K562 (cell line): ENCODE results near the gene CTNNB1. TPM values are rescaled to one million over a fixed set of nuclear protein-coding genes. Genes with fewer than 3 reads are reported as not detected.

Source experiments
- CTCF ChIP-seq, 3 experiments: IDR thresholded peaks in 2 of 3; conservative IDR thresholded peaks in 1 of 3; 2 replicates each; pipeline ENCODE4 v1.5.1; 2011 to 2012; ENCODE audit warnings: low read length in 3 of 3, mild to moderate bottlenecking in 3 of 3, control low read depth in 2 of 3, improper control_type of control experiment in 1 of 3, inconsistent platforms in 1 of 3, low read depth in 1 of 3, mixed read lengths in 1 of 3, moderate library complexity in 1 of 3; ENCODE audit not compliant: insufficient read depth in 2 of 3
- FOXK2 ChIP-seq, 2 experiments: fragments of 450-650 bp; IDR thresholded peaks in 1 of 2; conservative IDR thresholded peaks in 1 of 2; 2 replicates each; pipeline ENCODE4 v1.6.1; 2016; ENCODE audit warnings: low read depth in 2 of 2, mild to moderate bottlenecking in 1 of 2
- GABPB2 ChIP-seq: fragments of 250-450 bp; sonication (Bioruptor Pico); conservative IDR thresholded peaks from 2 replicates; pipeline ENCODE4 v1.5.1; 2021; ENCODE audit warnings: mild to moderate bottlenecking
- JUND ChIP-seq, 2 experiments: IDR thresholded peaks; 2 replicates in 1 of 2; 3 replicates in 1 of 2; pipeline ENCODE4 v1.6.1; 2011; ENCODE audit warnings: borderline replicate concordance in 2 of 2, low read depth in 2 of 2, low read length in 2 of 2, improper control_type of control experiment in 1 of 2, missing biosample characterization in 1 of 2, missing genetic modification characterization in 1 of 2, missing genetic modification reagents in 1 of 2
- MLLT1 ChIP-seq, 2 experiments: fragments of 450-650 bp; IDR thresholded peaks; 2 replicates each; pipeline ENCODE4 v1.6.1; 2016
- MTA2 ChIP-seq: fragments of 450-650 bp; IDR thresholded peaks from 2 replicates; pipeline ENCODE4 v1.6.1; 2016; ENCODE audit warnings: low read depth
- MYBL2 ChIP-seq, 2 experiments: fragments of 450-650 bp in 1 of 2; sonication (generic) in 1 of 2; formaldehyde crosslinking in 1 of 2; IDR thresholded peaks; 2 replicates each; pipeline versions ENCODE4 v1.6.1 to v1.8.1; 2017 to 2022; ENCODE audit warnings: borderline replicate concordance in 1 of 2, inconsistent platforms in 1 of 2, low read depth in 1 of 2, mild to moderate bottlenecking in 1 of 2, missing genetic modification reagents in 1 of 2, moderate library complexity in 1 of 2
- NUFIP1 ChIP-seq: fragments of 450-650 bp; IDR thresholded peaks from 2 replicates; pipeline ENCODE4 v1.6.1; 2018; ENCODE audit not compliant: partially characterized antibody
- RBM22 ChIP-seq: fragments of 200-400 bp; formaldehyde crosslinking; IDR thresholded peaks from 2 replicates; pipeline ENCODE4 v1.6.1; 2018; ENCODE audit warnings: low read length, low read depth; ENCODE audit not compliant: poor library complexity, severe bottlenecking
- TCF7 ChIP-seq: sonication (generic); IDR thresholded peaks from 2 replicates; pipeline ENCODE4 v1.6.1; 2016; ENCODE audit warnings: antibody characterized with exemption, borderline replicate concordance
- ZNF146 ChIP-seq: IDR thresholded peaks from one replicate; pipeline ENCODE4 v1.6.1; 2018; ENCODE audit warnings: missing compliant biosample characterization; ENCODE audit not compliant: unreplicated experiment
- ZNF277 ChIP-seq: fragments of 250-450 bp; sonication (Bioruptor Pico); IDR thresholded peaks from 2 replicates; pipeline ENCODE4 v1.8.0; 2022; ENCODE audit warnings: inconsistent platforms, mild to moderate bottlenecking, moderate library complexity, borderline replicate concordance
- ZNF324 ChIP-seq: fragments of 250-450 bp; sonication (Bioruptor Pico); IDR thresholded peaks from 2 replicates; pipeline ENCODE4 v1.4.0; 2020; ENCODE audit warnings: mild to moderate bottlenecking
- ZNF395 ChIP-seq: fragments of 200-800 bp; sonication (Bioruptor generic); IDR thresholded peaks from 2 replicates; pipeline ENCODE4 v1.6.1; 2017; ENCODE audit warnings: missing genetic modification characterization, missing compliant biosample characterization
- ZNF512 ChIP-seq: IDR thresholded peaks from 2 replicates; pipeline ENCODE4 v1.6.1; 2016; ENCODE audit warnings: missing genetic modification characterization, missing compliant biosample characterization
- ZNF668 ChIP-seq: fragments of 250-450 bp; sonication (Bioruptor Pico); IDR thresholded peaks from 2 replicates; pipeline ENCODE4 v1.8.0; 2022; ENCODE audit warnings: mild to moderate bottlenecking, inconsistent platforms
- polyA plus RNA-seq, 8 experiments: library from polyadenylated mRNA; depleted of rRNA in 4 of 8; stranded (reverse) in 5 of 8; unstranded in 3 of 8; fragments of >200 nt; fragmentation: Nextera tagmentation in 2 of 8; fragmentation: Illumina TruSeq in 1 of 8; extraction: Ambion mirVana in 2 of 8; extraction: Trizol in 1 of 8; gene quantifications; 2 replicates each; pipeline versions ENCODE4 v1.2.1 to v1.2.3, GENCODE V29; 2011 to 2014; ENCODE audit warnings: inconsistent platforms in 1 of 8, missing spikeins in 1 of 8
- total RNA-seq, 7 experiments: library from RNA; depleted of rRNA in 6 of 7; stranded (reverse); fragments of >200 nt in 6 of 7; fragmentation: Illumina TruSeq in 2 of 7; extraction: Trizol in 2 of 7; gene quantifications; 2 replicates each; pipeline versions ENCODE4 v1.2.1 to v1.2.3, GENCODE V29; 2011 to 2021; ENCODE audit warnings: low replicate concordance in 1 of 7

Gene CTNNB1
- total and polyA plus RNA-seq, 9 of the 15 experiments (the other 6 are each of a cell fraction or from before 2014, with no cell fraction given): 44.3 to 193 (median 154) TPM

GRCh38 chr3:41198950-41199865, at the start of gene CTNNB1 (continued):
- TF ChIP-seq MTA2 (0 out of 2 replicates have a peak, but pooled peaks have one; percentile 7), GABPB2 (CRISPR knock-in tag) (no peak), ZNF324 (CRISPR knock-in tag) (no peak), ZNF146 (CRISPR knock-in tag) (no peak), ZNF277 (CRISPR knock-in tag) (no peak), MYBL2 (IDR thresholded peaks at IDR 0.05; ENCODE audit: low read depth) (no peak), MYBL2 (CRISPR knock-in tag; IDR thresholded peaks at IDR 0.05; ENCODE audit: borderline replicate concordance) (no peak), NUFIP1 (no peak), MLLT1 (IDR thresholded peaks at IDR 0.05) (peak in 1 of 2 experiments; percentile 89; a peak in 2 of 4 replicates), ZNF395 (CRISPR knock-in tag) (peak; percentile 64; the same call in 1 of the 2 replicates), CTCF (IDR thresholded peaks at IDR 0.05 in 2 of 3, conservative IDR thresholded peaks at IDR 0.05 in 1 of 3; ENCODE audit: insufficient read depth in 2 of 3, low read depth in 1 of 3, low read length in 3 of 3) (no peak), RBM22 (peak; percentile 98), FOXK2 (conservative IDR thresholded peaks at IDR 0.05 in 1 of 2, IDR thresholded peaks at IDR 0.05 in 1 of 2; ENCODE audit: low read depth in 2 of 2) (0 out of 4 replicates have a peak, but pooled peaks of 1 of the 2 experiments have one; percentile 20), ZNF668 (CRISPR knock-in tag) (peak; percentile 66; the same call in 1 of the 2 replicates), JUND (IDR thresholded peaks at IDR 0.05; ENCODE audit: borderline replicate concordance, low read depth, low read length) (peak; percentile 70), JUND (tag; IDR thresholded peaks at IDR 0.05; ENCODE audit: borderline replicate concordance, low read depth, low read length) (peak; percentile 49; the same call in 1 of the 3 replicates), ZNF512 (tag) (no peak), TCF7 (peak; percentile 45; the same call in 1 of the 2 replicates)
